Measurements from ENCODE around the gene CEP295NL.

- TF ChIP-seq POLR2AphosphoS5 (IDR thresholded peaks at IDR 0.05; ENCODE audit: low read depth, low read length): no peak
- TF ChIP-seq POLR2A (IDR thresholded peaks at IDR 0.05; ENCODE audit: low read depth, low read length): no peak
- no peak for TF ChIP-seq POU2F2 (IDR thresholded peaks at IDR 0.05; ENCODE audit: low read depth, low read length)
- TF ChIP-seq SPI1 (IDR thresholded peaks at IDR 0.05; ENCODE audit: low read depth, low read length): no peak
These were observed 49.7 kb upstream of the CEP295NL start for GRCh38 chr17:78952706-78953105.
